ACC112 (cell line): ENCODE results near the gene OPRL1.

ENCODE experiments used
- H2AFZ ChIP-seq: fragments of 200-600 bp; sonication (generic); one replicate; pipeline ENCODE4 v1.6.0; 2017; ENCODE audit warnings: antibody characterized with exemption, low read length; ENCODE audit not compliant: unreplicated experiment
- H3K27ac ChIP-seq: fragments of 200-600 bp; sonication (generic); 2 replicates; pipeline ENCODE4 v1.5.1; 2014; ENCODE audit warnings: low read depth, mild to moderate bottlenecking, antibody characterized with exemption, low read length, moderate library complexity
- H3K27me3 ChIP-seq: fragments of 200-600 bp; sonication (generic); 2 replicates; pipeline ENCODE4 v1.6.1; 2014; ENCODE audit warnings: mild to moderate bottlenecking, antibody characterized with exemption, low read length, moderate library complexity, mixed read lengths; ENCODE audit not compliant: insufficient read depth
- H3K36me3 ChIP-seq: fragments of 200-600 bp; sonication (generic); 2 replicates; pipeline ENCODE4 v1.6.1; 2016; ENCODE audit warnings: mild to moderate bottlenecking, antibody characterized with exemption, low read length, moderate library complexity, mixed read lengths; ENCODE audit not compliant: insufficient read depth
- H3K4me1 ChIP-seq: fragments of 200-600 bp; sonication (generic); one replicate; pipeline ENCODE4 v1.6.1; 2016; ENCODE audit warnings: low read length, mixed read lengths; ENCODE audit not compliant: insufficient read depth, unreplicated experiment, control insufficient read depth
- H3K4me3 ChIP-seq: fragments of 200-600 bp; sonication (generic); 2 replicates; pipeline ENCODE4 v1.5.1; 2014; ENCODE audit warnings: mild to moderate bottlenecking, low read depth, low read length
- H3K79me2 ChIP-seq: fragments of 200-600 bp; sonication (generic); one replicate; pipeline ENCODE4 v1.6.0; 2016; ENCODE audit warnings: low read length; ENCODE audit not compliant: control insufficient read depth, unreplicated experiment, insufficient read depth

Gene OPRL1

GRCh38 chr20:64092258-64093012 is 12.6 kb downstream of the OPRL1 start:
- Histone ChIP-seq H3K4me1 (no peaks in the 10 kb centered on the region), H3K79me2 (no peaks in the 10 kb centered on the region), H3K27me3 (no peaks in the 10 kb centered on the region), H3K4me3 (no peak overlapping the region), H3K36me3 (no peaks in the 10 kb centered on the region), H2AFZ (no peak overlapping the region), H3K27ac (no peak overlapping the region)

GRCh38 chr20:64093013-64093503 is 13.2 kb downstream of the OPRL1 start:
- Histone ChIP-seq H3K4me3 (no peak overlapping the region), H3K79me2 (no peaks in the 10 kb centered on the region), H3K4me1 (no peaks in the 10 kb centered on the region), H3K36me3 (no peaks in the 10 kb centered on the region), H2AFZ (no peak overlapping the region), H3K27me3 (no peaks in the 10 kb centered on the region), H3K27ac (no peak overlapping the region)

GRCh38 chr20:64095455-64095854 is 15.6 kb downstream of the OPRL1 start:
- no peak overlapping the region for H2AFZ ChIP-seq

GRCh38 chr20:64095927-64096326 is 16.0 kb downstream of the OPRL1 start:
- Histone ChIP-seq H3K4me1 (no peaks in the 10 kb centered on the region), H3K36me3 (no peaks in the 10 kb centered on the region), H3K79me2 (no peaks in the 10 kb centered on the region), H2AFZ (no peak overlapping the region), H3K27me3 (peaks cover 6% of the 10 kb centered on the region), H3K4me3 (no peak overlapping the region), H3K27ac (no peak overlapping the region)

More at GRCh38 chr20:64095455-64095854, 15.6 kb downstream of the OPRL1 start:
- Histone ChIP-seq H3K4me3 (no peak overlapping the region), H3K4me1 (no peaks in the 10 kb centered on the region), H3K27ac (no peak overlapping the region), H3K79me2 (no peaks in the 10 kb centered on the region), H3K36me3 (no peaks in the 10 kb centered on the region), H3K27me3 (peaks cover 1% of the 10 kb centered on the region; the same call in 1 of the 2 replicates)

- no peak overlapping the region for H3K4me3 ChIP-seq
- no peak overlapping the region for H3K27ac ChIP-seq
- H2AFZ ChIP-seq, result no peak overlapping the region
- peaks cover 12% of the 10 kb centered on the region for H3K27me3 ChIP-seq
- no peaks in the 10 kb centered on the region for H3K36me3 ChIP-seq
- H3K4me1 ChIP-seq, result no peaks in the 10 kb centered on the region
- no peaks in the 10 kb centered on the region for H3K79me2 ChIP-seq
Observed at GRCh38 chr20:64096535-64096934, 16.7 kb downstream of the OPRL1 start.

GRCh38 chr20:64098471-64099013 is 18.7 kb downstream of the OPRL1 start:
- no peaks in the 10 kb centered on the region for H3K79me2 ChIP-seq
- H3K4me3 ChIP-seq, result no peak overlapping the region
- peaks cover 32% of the 10 kb centered on the region for H3K27me3 ChIP-seq
- no peak overlapping the region for H2AFZ ChIP-seq
- H3K4me1 ChIP-seq, result no peaks in the 10 kb centered on the region
- no peak overlapping the region for H3K27ac ChIP-seq
- no peaks in the 10 kb centered on the region for H3K36me3 ChIP-seq

- Histone ChIP-seq H3K4me3 (no peak overlapping the region), H2AFZ (no peak overlapping the region), H3K27ac (no peak overlapping the region), H3K79me2 (no peaks in the 10 kb centered on the region), H3K27me3 (peaks cover 39% of the 10 kb centered on the region), H3K36me3 (no peaks in the 10 kb centered on the region), H3K4me1 (no peaks in the 10 kb centered on the region)
Observed at GRCh38 chr20:64099086-64099786, 19.4 kb downstream of the OPRL1 start.

GRCh38 chr20:64099880-64100565 is 20.1 kb downstream of the OPRL1 start:
- H3K4me1 ChIP-seq, result no peaks in the 10 kb centered on the region
- H2AFZ ChIP-seq, result no peak overlapping the region
- H3K36me3 ChIP-seq, result no peaks in the 10 kb centered on the region
- H3K27me3 ChIP-seq, result peaks cover 39% of the 10 kb centered on the region
- no peaks in the 10 kb centered on the region for H3K79me2 ChIP-seq
- H3K4me3 ChIP-seq, result no peak overlapping the region
- H3K27ac ChIP-seq, result no peak overlapping the region

GRCh38 chr20:64100566-64100888 is 20.6 kb downstream of the OPRL1 start:
- Histone ChIP-seq H3K4me3 (no peak overlapping the region), H3K27me3 (peaks cover 39% of the 10 kb centered on the region), H3K79me2 (no peaks in the 10 kb centered on the region), H3K4me1 (no peaks in the 10 kb centered on the region), H3K27ac (no peak overlapping the region), H2AFZ (no peak overlapping the region), H3K36me3 (no peaks in the 10 kb centered on the region)

- no peaks in the 10 kb centered on the region for H3K4me1 ChIP-seq
- no peak overlapping the region for H3K27ac ChIP-seq
- no peak overlapping the region for H2AFZ ChIP-seq
- H3K27me3 ChIP-seq, result peaks cover 39% of the 10 kb centered on the region
- no peak overlapping the region for H3K4me3 ChIP-seq
- H3K79me2 ChIP-seq, result no peaks in the 10 kb centered on the region
- H3K36me3 ChIP-seq, result no peaks in the 10 kb centered on the region
Observed at GRCh38 chr20:64100946-64101688, 21.2 kb downstream of the OPRL1 start.
